NOMO-1 treated with dmso at 0.1 percent for 144 hours (cell line): ENCODE measurements around the gene FKBP14.

ENCODE experiments used
- DNase-seq: peaks from one replicate; lab custom pipeline; 2025; ENCODE audit not compliant: unreplicated experiment; lab: John Stamatoyannopoulos, UW

Gene FKBP14

GRCh38 chr7:29991937-29992336 lies 34.6 kb downstream of the FKBP14 start:
- DNase-seq, result no peak

DNA sequence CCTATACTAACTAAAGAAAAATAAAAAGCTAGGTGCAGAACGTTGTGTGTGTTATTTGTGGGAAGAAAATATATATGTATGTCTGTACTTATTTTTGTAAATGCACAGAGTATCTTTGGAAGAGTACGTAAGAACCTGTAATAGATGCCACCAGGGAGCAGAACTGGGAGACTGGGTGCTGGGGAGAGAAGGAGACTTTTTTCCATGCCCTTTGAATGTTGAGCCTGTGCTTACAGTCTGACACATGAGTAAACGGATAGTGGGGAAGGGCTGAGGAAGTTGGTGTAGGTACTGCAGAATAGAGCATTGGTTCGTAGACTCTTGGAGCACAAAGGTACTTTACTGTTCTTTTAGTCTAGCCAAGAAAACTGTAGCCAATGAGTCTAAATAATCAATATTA lies 35.6 kb downstream of the FKBP14 start:
- DNase-seq, result no peak

DNA sequence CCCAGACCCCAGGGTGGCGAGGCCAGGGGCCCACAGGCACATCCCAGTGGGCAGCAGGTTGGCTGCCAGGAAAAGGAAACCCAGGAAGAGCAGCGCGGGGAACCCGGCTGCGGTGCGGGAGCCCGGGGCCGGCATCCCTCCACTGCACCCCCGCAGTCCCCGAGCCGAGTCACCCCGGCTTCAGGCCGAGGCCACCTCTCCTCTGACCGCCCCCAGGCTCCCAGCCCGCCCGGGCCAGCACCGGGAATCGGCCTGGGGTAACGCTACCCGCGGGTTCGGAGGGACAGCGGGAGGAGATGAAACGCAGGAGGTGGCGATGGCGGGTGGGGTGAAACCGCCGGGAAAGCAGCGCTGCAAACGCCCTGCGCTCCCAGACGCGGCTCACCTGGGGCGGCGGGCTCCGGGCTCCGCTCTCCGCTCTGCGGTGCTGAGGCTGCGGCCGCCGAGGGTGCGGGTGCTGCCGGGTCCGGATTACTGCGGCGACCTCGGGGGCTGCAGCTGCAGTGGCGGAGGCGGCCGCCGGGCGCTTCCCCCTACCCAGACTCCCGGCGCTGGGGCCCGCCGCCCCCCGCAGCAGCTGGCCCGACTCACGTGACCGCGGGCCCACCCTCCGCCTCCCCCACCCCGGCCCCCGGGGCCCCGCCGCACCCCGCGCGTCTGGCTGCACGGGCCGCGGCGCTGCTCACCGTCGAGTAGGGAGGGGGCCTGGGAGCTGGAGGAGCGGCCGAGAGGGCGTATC lies 37.1 kb downstream of the FKBP14 start, which contains the start of gene SCRN1:
Gene SCRN1, minus strand, starts transcription at position 545 of the 739 bp plus-strand sequence. CDS start 20,734 bp downstream, outside the sequence.
- DNase-seq, result no peak

DNA sequence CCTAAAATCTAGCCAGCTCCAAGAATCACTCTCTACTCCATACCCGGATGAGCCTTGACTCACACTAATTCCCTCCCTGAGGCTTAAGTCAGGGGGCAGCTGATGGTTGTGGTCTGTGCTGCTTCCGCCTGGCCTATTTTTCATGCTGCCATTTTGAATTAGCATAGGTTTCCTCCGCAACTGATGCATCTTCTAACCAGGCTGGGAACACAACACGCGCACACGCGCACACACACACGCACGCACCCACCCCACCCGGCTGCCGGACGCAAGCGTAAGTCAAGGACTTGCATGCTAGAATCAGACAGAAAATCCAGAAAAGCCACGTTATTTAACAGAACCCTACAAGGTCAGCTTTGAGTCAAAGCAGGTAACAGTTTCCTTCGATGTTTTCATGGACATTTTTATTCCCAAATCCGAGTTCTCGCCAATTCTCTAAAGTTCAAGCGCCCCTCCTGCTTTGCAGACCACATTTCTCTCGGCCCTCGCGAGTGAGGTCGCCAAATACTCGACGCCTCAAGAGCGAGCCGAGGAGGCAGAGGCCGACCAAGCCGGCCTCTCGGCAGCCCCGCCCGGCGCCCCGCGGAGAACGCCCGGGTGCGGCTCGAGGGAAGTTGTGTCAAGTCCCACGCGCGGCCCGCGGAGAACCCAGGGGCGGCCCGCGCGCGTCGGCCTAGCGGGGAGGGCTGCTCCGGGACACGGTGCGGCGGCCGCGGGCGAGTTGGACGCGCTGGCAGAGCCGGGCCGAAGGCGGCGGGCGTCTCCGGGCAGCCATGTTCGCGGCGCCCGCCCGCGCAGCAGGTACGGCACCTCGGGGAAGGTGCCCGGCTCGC lies 37.9 kb downstream of the FKBP14 start:
- DNase-seq, result no peak

DNA sequence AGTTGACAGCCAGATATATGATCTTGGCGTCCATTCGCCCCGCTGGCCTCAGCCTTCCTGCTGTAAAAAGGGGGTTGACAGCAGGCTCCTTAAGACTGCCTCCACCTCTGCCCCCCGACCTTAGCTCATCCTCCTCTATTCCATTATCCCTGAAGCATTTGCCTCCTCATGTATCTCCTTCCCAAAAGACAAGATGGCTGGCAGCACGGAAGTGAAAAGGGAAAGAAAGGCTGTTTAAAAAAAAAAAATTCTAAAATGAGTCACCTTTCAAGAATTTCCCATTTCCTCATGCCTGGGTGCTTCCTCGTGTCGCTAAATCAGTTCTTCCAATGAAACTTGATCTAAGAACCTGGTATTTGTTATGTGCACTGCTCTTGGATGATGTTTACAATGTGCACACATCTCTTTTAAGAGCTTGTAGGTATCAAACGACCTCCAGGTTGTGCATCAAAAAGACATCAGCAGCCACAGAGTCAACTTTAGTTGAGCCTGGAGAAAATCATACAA lies 38.6 kb downstream of the FKBP14 start:
- DNase-seq, result no peak

- no peak for DNase-seq
Measured at GRCh38 chr7:29987083-29987482, 39.4 kb downstream of the FKBP14 start.

DNA sequence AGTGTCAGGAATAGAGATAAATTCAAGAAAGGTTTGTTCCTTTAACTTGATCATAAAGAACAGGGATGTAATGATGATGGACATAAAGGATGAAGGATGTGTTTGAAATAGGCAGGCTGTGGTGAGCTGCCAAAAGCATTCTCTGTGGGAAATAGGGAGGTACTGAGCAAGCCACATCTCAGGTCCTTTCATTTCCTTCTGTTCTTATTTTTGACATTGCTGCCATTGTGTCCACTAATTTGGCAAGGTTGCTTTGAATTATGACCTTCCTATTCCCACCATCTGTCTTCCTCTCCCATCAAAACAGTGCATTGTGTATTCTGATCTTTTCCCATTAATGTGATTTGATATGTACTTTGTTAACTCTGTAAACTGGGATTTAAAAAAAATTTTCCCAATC lies 46.4 kb downstream of the FKBP14 start:
- DNase-seq, result no peak

GRCh38 chr7:29977886-29978651 lies 48.4 kb downstream of the FKBP14 start:
- no peak for DNase-seq

GRCh38 chr7:29976673-29977415 lies 49.7 kb downstream of the FKBP14 start:
- no peak for DNase-seq

DNA sequence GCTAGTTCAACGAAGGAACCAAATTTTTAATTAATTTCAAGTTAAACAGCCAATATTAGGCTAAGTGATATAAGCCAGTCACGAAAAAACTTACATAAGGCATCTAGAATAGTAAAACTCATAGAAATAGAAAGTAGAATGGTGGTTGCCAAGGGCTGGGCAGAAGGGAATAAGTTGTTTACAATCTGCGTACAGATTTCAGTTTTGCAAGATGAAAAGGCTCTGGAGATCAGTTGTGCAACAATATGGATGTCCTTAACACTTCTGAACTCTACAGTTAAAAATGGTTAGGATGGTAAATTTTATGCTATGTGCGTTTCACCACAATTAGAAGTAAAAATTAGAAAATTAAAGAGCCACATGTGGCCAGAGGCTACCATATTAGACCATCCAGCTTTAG lies 50.2 kb downstream of the FKBP14 start:
- DNase-seq, result no peak

DNA sequence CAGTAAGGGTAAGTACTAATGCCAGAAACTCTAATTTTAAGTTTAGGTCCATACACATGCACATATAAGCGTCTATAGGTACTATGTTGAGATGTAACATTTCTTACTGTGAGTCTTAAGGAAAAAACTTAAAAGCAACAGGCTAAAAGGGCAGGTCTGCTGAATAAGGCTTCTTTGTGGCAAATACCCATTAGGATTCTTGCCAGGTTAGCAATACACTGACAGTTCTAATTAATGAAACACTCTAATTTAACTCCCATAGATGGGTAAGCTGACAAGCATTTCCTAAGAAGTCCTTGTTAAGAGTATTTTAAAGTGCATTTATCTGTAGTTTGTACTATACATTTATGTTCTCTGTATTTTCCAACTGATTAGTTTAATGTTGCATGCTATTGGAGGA lies 50.9 kb downstream of the FKBP14 start:
- DNase-seq, result no peak

- DNase-seq, result no peak
Measured at GRCh38 chr7:29974286-29974685, 52.2 kb downstream of the FKBP14 start.

DNA sequence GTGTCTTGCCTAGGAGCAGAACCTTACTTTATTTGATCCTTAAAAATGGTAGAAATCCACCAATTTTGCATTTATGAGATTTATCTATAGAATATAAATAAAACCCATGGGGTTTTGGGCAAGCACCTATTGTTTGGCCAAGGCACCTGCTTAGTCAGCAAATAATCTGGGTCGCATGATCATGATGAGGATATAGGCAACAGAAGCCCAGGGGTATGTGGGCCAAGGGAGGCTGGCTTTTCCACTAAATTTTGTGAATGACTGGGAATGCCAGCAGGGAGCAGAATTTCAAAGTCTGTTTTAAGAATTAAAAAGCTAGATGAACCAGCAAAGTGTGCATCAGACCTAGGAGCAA lies 54.2 kb downstream of the FKBP14 start:
- DNase-seq, result no peak

- DNase-seq, result no peak
Measured at GRCh38 chr7:29971566-29972314, 54.8 kb downstream of the FKBP14 start.

- DNase-seq, result no peak
Measured at GRCh38 chr7:29970158-29970557, 56.3 kb downstream of the FKBP14 start.

DNA sequence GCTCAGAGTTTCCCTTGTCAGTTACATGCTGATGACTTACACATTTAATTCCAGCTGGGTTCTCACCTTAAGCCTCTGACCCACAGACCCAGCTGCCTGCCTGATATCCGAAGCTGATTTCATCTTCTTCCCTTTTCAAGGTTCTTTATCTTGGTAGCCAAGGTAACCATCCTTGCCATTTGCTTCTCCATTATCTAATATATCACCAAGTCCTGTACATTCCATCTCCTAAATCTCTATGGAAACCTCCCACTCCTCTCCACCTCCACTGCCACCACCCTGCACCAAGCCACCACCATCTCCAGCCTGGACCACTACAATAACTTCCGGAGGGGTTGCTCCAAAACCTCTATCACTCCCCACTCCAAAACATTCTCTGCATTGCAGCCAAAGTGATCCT lies 56.8 kb downstream of the FKBP14 start:
- no peak for DNase-seq

DNA sequence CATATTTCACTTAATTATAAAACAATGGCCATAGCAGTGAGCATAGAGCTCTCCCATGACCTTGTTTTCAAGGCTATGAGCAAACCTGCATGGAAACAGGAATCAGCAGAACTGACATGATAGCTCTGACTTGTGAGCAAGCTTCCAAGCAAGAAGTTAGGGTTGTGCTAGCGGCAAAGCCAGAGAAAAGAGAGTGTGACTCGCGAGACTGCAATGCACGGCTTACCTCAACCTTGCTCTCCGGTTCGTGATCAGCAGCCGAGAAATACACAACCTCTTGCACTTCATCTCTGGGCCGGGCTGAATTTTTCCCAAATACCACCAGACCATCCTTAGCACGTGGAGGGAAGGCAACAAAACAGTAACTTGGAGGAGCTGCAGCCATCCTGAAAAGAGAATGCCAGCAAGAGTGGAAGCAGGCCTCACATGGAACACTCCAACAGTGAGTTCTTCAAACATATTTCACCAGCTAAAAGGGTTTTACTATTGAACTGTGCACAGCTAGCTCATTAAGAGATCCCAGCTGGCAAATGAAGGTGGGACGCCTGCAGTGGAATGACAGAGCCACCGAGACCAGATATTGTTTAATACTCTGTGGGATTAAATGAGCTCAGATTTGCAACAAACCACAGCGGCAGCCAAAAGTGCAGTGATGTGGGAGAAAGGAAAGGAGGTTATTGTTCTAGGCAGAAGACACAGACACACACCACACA lies 57.7 kb downstream of the FKBP14 start:
- DNase-seq, result no peak

DNA sequence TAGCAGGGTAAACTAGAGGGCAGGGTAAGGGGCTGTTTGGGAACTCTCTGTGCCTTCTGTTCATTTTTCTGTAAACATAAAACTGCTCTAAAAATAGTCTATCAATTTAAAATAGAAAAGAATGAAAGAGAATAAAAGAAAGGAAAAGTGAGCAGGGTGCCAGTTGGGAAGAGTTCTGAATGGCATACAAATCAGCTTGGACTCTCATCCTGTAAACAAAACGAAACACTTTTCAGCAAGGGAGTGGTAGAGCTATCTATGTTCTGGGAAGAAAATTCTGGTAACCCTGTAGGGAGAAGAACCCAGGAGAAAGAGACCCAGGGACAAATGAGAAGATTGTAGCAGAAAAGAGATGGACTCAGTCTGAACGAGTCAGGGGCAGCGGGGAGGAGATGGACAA lies 61.5 kb downstream of the FKBP14 start:
- DNase-seq, result no peak

GRCh38 chr7:29962035-29962434 lies 64.5 kb downstream of the FKBP14 start:
- no peak for DNase-seq
